HG03103 (cell line): ENCODE data around the gene HRH4.

Experiments
- ATAC-seq: cut with Tn5 transposase; IDR thresholded peaks from one replicate; pipeline ENCODE4 v1.9.1; 2021; ENCODE audit warnings: low read depth; ENCODE audit not compliant: unreplicated experiment

The HRH4 gene

GRCh38 chr18:24462838-24463775, 2.7 kb downstream of the HRH4 start:
- no peak for ATAC-seq

DNA sequence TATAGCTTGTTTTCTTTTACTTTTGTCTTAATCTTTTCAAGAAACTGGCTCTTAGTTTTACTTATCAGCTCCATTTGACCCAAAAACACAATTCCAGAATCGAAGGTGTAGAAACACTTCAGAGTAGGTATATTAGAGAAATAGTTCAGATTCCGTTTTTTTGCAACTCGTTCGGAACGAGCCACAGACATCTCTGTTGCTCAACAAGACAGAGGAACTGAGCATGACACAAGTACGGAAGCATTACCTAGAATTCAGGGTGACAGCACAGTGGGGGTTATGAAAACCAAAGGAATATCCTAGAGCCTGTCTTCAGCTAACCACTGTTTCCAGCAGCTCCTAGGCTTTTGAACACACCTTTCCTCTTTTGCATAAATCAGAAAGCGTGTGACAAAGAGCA, 5.0 kb downstream of the HRH4 start:
- no peak for ATAC-seq

DNA sequence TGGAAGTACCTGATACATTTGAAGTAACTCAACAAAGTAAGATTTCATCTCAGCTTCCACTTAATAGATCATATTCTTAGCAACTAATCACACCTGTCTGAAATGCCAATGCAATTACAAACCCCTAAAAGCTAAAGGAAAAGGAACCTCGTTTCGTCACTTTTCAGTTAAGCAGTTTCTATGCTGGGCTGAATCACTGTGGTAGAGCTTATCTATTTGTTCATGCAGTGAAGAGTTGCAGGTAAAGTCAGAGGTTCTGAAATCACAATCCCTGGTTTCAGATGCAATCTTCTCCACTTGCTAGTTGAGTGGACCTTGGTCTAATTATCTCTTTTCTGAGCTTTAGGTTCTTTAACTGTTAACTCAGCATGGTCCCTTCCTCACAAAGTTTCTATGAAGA, 6.3 kb downstream of the HRH4 start:
- no peak for ATAC-seq

- ATAC-seq: no peak
Observed at GRCh38 chr18:24470022-24470618, 9.7 kb downstream of the HRH4 start.

DNA sequence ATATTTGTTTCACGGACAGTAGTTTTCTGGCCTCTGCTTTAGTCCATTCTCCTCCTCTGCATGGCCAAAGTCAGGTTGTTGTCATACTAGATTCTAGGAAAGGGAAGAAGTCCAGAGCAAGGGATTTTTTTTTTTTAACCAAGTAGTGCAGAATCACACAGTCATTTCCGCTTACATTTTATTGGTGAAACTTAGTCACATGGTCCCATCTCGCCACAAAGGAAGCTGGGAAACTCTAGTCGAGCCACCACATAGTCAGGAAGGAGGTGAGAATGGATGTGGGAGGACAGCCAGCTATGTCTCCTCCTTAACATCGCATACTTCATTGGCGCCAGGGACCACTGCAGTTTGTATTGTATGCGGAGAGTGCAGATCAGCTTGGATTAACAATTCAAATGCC, 10.4 kb downstream of the HRH4 start:
- ATAC-seq: no peak

GRCh38 chr18:24472591-24472990, 12.2 kb downstream of the HRH4 start:
- no peak for ATAC-seq

- no peak for ATAC-seq
Observed at GRCh38 chr18:24474406-24474805, 14.0 kb downstream of the HRH4 start.

- ATAC-seq: no peak
Observed at GRCh38 chr18:24475926-24476589, 15.6 kb downstream of the HRH4 start.

DNA sequence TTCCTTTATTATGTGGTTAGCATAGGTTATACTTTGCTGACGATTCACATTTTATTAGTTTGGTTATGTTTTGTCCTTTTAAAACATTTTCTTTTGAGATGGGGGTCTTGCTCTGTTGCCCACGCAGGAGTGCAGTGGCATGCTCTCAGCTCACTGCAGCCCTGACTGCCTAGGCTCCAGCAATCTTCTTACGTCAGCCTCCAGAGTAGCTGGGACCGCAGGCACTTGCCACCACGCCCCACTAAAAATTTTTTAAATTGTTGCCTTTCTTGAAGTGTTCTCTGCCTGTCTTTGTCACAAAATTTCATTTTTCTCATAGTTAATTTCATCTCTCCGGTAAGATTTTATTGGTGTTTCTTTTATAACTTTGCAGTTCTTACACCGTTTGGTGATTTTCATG, 18.9 kb downstream of the HRH4 start:
- no peak for ATAC-seq

GRCh38 chr18:24482821-24483220, 22.4 kb downstream of the HRH4 start:
- no peak for ATAC-seq

GRCh38 chr18:24485681-24486080, 25.2 kb downstream of the HRH4 start:
- ATAC-seq: no peak

- ATAC-seq: no peak
Observed at GRCh38 chr18:24486684-24487083, 26.2 kb downstream of the HRH4 start.

DNA sequence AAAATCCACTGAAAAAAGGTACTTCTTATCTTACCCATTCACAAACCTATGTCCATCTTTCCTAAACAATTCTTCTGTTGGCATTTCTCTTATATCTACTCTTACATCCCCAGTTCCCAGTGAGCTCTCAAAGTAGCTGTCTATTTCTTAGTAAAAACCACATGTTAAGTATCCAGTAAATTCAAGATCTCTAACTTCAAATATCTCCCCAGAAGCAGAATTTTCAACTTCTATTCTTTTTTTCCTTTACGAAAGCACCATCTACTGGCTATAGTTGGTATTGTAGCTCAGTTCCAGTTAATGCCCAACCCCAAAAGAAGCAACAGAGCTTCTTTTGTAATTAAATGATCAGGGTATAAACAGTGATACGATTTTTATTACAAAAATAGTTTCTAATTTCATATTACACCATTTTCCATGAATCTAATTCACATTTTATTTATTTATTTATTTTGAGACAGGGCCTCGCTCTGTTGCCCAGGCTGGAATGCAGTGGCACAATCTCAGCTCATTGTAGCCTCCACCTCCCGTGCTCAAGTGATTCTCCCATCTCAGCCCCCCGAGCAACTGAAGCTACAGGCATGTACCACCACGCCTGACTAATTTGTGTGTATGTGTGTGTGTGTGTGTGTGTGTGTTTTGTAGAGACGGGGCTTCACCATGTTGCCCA, 28.5 kb downstream of the HRH4 start:
- ATAC-seq: no peak

- ATAC-seq: no peak
Observed at GRCh38 chr18:24490539-24490938, 30.1 kb downstream of the HRH4 start.

DNA sequence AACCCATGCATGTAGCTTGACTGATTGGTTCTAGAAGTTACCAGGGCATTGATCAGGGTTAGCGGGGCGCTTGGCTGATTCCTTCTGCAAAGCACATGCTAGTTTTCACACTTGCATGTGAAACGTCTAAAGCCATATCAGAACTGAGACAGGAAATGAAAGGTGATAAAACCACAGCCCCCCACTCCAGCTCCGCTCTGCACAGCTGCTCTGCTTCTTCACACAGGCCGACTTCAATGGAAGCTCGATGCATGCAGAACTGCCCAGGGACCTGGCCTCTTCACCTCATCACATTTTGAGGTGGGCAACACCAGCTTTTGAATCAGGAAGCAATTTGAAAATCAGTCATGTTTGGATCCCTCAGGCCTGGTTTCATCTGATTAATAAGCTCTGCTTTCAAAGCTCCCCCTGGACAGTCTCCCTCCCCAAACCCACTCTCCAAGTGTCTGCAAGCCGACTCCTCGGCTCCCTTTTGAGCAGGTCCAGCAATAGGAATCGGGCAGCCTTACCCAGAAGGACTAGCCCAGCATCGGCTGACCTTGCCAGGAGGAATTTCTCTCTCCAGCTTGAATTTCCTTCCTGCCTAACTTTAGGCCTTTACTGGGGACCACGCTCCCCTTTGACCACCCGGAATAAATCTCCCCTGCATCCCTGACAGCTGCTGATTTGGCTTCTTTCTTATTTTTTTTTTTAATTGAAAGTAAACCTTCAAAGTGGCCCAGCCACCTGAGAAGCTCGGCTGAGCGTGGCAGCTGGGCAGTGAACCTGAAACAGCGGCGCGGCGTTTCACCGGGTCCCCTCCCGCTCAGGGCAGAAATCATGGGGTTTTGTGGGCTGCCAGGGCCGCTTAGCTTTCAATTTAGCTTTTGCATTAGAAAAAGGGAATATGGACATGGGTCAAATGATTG, 31.7 kb downstream of the HRH4 start:
- peak; percentile 73 for ATAC-seq

DNA sequence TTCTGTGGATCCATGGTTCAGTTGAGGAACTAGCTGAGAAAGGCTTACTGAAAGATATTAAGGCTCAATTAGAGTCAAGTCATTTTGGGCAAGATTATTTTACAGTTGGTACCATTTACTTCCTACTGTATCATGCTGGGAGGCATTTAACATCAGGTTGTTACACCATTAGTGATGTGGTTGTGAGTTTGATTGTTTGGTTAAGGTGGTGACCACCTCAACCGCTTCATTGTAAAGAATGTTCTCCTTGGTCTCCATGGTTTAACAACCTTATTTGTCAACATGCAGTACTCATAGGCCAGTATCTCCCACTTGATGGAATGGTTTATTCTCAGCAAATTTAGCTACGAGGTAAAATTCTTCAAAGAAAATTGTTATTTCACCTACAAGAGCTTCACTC, 34.1 kb downstream of the HRH4 start:
- no peak for ATAC-seq

DNA sequence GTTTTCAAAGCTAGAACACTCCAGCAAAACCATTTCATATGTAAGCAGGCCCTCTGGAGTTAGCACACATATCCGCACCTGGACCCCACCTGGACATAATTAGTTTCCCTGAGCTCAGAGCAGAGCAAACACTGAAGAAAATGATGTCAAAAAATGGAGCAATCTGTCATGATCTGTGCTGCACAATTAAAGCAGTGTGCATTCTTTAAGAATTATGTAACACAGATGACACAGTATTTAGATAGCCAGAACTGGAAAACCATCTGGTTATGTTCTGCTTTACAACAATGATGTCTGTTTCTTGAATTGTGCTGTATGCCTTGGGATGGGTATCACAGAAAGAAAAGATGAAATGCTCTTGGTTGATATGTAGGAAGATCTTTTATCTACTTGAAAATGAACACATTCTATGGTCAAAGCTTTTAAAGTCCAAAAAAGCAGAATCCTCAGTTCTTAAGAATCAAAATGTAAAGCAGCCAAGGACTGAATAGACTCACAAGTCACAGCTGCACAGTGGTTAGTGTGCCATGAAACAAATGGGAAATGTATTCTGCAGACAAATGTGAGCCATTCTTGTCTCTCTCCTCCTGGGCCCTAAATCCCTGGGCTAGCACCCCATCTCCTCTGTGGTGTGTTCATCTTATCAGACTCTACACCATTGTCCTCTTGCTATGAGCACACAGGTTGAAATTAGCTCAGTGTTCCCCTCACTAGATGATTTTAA, 36.8 kb downstream of the HRH4 start:
- ATAC-seq: no peak

- no peak for ATAC-seq
Observed at GRCh38 chr18:24499814-24500213, 39.4 kb downstream of the HRH4 start.

DNA sequence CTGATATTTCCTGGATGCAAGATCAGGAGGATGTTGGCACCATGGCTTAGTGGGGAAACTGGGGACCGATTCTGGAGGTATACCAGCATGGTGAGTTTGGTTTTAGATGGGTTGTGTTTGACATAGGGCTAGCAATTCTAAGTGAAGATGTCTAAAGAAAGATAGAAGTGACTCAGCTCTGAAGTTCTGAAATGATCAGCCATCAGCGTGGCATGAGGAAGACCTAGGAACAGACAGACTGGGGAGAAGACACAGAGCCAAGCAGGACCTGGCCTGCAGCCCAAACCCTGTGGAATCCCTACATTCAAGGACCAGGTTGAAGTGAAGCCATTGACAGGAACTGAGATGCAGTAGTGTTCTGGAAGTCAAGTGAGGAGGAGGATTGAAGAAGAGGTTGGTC, 39.8 kb downstream of the HRH4 start:
- no peak for ATAC-seq
